HG03045 (cell line): ENCODE measurements around the gene RFK.

Source experiments
- ATAC-seq: cut with Tn5 transposase; IDR thresholded peaks from one replicate; pipeline ENCODE4 v1.9.1; 2021; ENCODE audit warnings: mild to moderate bottlenecking, moderate library complexity; ENCODE audit not compliant: unreplicated experiment

Gene RFK

DNA sequence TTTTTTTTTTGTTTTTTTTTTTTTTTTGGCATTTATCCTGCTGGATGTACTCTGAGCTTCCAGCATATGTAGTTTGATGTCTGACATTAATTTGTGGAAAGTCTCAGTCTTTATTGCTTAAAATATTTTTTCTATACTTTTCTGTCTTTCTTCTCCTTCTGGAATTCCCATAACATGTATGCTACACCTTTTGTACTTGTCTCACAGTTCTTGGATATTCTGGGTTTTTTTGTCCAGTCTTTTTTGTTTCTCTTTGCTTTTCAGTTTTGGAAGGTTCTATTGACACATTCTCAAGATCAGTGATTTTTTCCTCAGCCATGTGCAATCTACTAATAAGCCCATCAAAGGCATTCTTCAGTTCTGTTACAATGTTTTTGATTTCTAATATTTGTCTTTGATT lies 19.4 kb upstream of the RFK start:
- ATAC-seq = no peak

DNA sequence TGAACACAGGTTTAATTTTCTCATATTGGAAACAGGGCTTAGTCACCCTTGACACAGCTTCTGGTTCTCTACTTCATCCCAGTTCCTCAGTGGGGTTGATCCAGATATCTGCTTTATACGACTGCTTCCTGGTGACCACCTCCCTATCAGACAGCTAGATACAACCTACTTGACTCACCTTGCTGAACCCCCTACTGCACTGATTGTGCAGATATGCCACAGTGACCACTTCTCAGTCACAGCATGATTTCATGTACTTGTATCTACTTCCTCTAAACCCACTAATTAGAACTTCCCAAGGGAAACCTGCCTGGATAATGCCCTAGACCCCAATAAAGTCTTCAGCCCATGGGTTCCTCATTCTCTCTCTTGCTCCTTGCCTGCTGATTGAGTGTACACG lies 18.4 kb upstream of the RFK start:
- ATAC-seq = no peak

DNA sequence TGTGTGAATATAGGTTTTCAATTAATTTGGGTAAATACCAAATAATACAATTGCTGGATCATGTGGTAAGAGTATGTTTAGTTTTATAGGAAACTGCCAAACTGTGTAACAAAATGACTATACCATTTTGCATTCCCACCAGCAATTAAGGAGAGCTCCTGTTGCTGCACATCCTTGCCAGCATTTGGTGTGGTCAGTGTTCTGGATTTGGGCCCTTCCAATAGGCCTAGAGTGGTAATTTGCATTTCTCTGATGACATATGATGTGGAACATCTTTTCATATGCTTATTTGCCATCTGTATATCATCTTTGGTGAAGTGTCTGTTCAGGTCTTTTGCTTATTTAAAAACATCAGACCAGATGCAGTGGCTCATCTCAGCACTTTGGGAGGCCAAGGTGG lies 11.6 kb upstream of the RFK start:
- ATAC-seq = no peak

DNA sequence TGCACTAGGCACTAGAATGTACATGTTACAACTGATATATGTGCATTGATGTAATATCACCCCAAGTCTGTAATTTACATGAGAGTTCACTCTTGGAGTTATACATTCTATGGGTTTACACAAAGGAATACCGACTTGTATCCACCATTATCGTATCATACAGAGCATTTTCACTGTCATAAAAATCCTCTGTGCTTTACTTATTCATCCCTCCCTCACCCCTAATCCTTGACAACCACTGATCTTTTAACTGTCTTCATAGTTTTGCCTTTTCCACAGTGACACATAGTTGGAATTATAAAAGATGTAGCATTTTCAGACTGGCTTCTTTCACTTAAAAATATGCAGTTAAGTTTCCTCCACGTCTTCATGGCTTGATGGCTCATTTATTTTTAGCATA lies 11.1 kb upstream of the RFK start:
- no peak for ATAC-seq

DNA sequence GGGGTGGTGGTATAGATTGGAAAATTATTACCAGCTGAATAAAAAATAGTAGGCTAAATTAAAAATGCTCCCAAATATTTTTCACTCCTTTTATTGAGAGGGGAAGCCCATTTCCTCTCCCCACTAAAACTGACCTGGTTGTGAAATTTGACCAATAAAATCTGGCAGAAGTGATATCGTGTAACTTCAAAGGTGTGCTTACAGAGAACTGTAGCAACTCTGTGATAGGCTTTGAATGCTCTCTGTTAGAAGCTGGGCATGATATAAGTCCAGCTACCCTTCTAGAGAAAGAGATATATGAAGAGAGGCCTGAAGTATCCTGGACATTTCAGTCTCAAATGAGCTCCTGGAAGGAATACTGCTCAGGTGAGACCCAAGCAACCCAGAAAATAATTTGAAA lies 10.2 kb upstream of the RFK start:
- no peak for ATAC-seq

DNA sequence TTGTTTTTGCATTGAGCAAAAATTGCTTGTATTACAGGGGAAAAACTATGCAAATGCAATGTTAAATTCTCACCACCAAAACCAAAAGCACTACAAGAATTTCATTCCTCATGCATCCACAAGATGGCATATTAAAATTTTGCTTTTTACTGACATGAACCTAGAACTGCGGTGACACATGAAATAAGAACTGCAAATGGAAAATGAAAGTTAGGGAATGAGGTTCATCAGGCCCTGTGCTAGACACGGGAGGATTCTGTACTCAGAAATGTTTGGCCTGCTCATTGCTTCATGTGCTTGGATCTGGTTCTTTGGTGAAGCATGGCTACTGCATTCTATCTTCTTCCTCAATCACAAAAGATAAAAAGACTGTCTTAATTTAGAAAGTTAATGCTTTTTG lies 9.1 kb upstream of the RFK start:
- peak; percentile 91 for ATAC-seq

DNA sequence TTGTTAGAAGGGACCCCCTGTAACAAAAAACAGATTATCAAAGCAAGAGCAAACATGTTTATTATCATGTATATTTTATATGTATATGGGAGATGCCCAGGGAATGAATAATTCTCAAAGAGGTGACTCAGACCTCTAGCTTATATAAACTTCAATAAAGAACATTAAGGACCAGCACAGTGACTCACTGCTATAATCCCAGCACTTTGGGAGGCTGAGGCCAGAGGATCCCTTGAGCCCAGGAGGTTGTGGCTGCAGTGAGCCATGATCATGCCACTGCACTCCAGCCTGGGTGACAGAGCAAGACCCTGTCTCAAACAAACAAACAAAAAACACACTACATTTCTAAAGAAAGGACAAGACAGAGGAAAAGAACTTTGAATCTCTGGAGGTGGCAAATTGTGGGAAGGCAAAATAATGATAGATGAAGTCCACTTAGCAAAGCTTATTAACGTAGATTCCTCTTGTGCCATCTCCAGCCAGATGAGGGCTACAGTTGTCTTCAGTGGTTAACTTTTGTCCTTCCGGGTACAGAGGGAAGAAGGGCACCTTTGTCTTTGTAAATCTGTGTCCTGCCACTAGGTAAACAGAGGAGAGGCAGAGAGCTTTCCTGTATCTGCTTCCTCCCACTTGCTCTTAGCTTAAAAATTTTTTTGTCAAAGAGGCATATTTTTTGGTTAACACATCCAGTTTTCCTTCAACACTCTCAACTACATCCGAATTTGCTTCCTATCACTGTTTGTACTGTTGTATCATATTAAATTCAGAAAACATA lies 7.5 kb upstream of the RFK start:
- no peak for ATAC-seq

DNA sequence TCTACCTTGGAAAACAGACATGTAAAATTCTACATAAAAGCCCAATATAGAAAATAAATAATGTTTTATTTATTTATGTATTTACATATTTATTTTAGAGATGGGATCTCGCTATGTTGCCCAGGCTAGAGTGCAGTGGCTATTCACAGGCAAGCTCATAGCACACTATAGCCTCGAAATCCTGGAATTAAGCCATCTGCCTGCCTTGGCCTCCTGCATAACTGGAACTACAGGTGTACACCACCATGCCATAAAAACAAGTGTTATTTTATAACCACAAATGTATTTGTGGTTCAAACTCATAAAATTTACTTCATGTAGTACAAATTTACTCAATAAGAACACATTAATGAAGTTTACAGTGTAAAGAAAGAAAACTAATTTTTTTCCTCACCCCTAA lies 7.0 kb upstream of the RFK start:
- no peak for ATAC-seq

DNA sequence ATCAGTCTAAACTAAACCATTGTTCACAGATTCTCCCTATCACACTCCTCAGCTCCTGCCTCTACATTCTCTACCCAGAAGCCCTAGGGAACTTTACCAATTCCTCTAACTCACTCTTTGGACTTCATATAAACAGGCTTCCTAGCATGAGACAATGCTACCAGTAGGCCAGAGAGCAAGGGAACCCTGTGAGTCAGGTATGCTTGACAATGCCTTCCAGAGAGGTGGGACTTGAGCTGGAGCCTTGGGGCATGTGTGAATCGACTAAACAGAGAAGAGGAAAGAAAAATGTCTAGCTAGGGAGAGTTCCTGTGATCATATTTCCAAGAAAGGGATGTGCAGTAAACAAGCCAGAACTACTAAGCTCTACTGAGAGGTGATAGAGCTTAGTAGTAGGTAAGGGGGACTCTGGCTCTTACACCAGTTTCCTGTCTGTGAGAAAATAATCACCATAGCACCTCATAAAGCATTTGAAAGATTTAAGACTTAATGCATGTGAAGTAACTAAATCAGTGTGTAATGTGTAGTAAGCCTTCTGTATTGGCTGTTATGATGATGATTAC lies 6.4 kb upstream of the RFK start:
- no peak for ATAC-seq

DNA sequence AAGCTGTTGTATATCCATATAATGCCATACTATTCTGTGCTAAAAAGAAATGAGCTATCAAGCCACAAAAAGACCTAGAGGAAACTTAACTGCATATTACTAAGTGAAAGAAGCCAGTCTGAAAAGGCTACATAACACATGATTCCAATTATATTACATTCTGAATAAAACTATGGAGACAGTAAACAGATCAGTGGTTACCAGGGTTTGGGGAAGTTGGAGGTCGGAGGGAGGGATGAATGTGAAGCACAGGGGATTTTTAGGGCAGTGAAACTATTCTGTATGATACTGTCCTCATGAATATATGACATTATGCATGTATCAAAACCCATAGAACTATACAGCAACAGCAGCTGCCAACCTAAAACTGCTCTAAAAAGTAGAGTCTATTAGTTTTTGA lies 5.6 kb upstream of the RFK start:
- no peak for ATAC-seq

DNA sequence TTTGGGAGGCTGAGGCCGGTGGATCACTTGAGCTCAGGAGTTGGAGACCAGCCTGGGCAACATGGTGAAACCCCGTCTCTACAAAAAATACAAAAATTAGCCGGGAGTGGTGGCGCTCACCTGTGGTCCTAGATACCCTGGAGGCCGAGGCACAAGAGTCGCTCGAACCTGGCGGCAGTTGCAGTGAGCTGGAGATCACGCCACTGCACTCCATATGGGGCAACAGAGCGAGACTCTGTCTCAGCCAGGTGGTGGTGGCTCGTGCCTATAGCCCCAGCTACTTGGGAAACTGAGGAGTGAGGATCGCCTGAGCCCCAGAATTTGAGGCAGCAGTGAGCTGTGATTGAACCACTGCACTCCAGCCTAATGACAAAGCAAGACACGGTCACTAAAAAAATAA lies 2.4 kb upstream of the RFK start:
- ATAC-seq = no peak

DNA sequence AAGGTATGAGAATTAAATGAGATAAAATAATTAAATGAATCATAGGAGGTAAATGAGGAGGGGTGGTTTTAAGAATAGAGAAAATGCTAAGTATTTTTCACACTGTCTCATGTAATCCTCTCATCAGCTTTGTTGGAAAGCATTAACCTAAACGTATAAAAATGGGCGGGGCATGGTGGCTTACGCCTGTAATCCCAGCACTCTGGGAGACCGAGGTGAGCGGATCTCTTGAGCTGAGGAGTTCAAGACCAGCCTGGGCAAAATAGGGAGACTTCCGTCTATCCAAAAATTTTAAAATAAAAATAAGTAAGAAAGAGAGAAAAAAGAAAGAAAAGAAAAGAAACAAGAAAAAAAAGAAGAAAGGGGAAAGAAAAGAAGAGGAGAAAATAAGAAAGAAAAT lies 1.9 kb upstream of the RFK start:
- ATAC-seq = no peak

DNA sequence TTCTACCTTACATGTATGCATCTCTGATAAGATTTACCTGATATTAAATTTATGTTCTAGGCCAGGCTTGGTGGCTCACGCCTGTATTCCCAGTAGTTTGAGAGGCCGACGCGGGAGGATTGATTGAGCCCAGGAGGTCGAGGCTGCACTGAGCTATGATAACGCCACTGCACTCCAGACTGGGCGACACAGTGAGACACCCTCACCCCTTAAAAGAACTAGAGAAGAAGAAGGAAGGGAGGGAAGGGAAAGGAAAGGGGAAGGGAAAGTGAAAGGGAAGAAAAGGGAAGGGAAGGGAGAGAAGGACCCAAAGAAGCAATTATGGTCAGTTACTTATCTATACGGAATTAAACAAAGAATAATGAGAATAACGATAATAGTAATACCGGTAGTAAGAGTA lies 1.2 kb upstream of the RFK start:
- ATAC-seq = no peak

DNA sequence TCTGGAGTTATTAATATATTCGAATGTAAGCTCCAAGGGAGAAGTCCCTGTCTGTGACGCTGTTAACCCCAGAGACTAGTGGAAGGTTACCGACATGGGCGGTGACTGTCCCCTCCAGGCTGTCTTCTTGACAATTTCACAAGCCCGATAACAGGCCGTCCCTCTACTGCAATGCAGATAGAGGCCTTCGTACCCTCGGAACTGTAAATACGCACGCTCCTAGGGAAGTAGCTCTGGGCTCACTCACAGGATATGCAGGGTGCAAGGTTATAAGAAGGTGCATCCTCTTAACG lies 680 bp upstream of the RFK start:
- ATAC-seq = peak; percentile 43

DNA sequence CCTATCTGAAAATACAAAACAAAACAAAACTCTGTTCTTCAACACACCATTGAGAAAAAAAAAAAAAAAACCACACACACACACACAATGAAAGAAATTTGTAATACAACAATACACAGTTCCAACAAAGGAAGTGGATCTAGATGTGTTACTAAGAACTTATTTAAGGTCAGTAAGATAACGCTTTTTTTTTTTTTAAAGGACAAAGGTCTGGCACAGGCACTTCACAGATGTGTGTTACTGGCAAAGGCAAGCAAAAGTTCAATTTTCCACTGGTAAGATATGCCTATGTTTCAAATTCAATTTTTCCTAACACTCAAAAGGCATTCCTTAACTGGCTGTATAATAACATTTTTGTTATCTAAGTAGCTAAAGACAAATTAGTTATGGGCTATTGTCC lies 3.6 kb downstream of the RFK start:
- no peak for ATAC-seq

DNA sequence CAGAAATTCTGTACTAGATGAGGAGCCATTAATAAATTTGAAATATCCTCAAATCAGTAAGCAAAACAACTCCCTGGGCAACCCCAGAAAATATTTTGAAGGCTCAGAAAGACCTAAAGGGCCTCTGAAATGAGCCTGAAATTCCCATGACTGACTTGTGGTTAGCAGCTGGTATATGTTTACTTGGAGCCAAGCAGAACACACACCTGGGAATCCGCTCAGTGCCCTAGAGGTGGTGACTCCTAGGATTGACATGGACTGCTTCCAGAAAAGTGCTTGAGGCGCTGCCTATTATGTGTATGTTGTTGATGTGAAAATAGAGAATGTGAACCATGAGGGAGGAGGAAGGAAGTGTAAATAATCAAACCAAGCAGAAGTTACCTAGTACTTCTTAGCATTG lies 14.7 kb downstream of the RFK start:
- no peak for ATAC-seq

DNA sequence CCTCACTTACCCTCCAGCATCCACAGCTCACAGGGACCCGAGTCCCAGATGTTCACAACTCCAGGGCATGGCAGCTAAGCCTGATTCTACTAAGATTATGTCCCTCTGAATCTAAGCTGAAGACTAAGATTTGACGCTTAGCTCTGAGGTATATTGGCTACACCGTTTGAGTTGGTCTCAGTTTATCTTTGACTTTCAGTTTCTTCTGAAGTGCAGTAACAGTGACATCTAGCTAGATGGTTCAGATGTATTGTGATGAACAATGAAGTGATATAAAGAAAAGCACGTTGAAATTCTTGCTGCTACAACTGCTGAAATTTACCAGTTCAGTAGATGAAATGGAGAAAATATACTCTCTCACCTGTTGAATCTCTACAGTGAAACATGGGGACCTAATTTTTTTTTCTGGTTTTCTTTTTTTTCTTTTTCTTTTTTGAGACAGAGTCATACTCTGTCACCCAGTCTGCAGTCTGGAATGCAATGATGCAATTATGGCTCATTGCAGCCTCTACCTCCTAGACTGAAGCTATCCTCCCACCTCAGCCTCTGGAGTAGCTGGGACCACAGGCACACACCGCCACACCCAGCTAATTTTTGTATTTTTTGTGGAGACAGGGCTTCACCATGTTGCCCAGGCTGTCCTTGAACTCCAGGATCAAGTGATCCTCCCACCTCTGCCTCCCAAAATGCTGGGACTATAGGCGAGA lies 15.7 kb downstream of the RFK start:
- ATAC-seq = no peak

DNA sequence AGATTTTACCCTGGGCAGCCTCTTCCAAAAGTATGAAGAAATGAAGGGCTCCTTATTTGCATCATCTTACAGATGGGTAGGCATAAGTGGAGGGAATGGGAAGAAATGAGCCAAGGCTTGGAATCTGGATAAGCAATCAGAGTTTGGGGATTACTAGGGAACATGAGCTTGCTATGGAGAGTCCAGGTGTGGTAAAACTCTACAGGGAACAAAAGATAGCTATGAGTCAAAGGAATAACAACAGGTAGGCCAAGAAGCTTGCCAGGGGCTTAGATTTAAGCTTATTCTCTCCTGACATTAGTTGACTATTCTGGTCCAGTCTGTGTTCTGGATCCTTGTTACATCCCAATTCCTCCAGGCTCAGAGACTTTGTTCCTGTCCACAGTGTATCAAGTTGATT lies 16.4 kb downstream of the RFK start:
- ATAC-seq = no peak

DNA sequence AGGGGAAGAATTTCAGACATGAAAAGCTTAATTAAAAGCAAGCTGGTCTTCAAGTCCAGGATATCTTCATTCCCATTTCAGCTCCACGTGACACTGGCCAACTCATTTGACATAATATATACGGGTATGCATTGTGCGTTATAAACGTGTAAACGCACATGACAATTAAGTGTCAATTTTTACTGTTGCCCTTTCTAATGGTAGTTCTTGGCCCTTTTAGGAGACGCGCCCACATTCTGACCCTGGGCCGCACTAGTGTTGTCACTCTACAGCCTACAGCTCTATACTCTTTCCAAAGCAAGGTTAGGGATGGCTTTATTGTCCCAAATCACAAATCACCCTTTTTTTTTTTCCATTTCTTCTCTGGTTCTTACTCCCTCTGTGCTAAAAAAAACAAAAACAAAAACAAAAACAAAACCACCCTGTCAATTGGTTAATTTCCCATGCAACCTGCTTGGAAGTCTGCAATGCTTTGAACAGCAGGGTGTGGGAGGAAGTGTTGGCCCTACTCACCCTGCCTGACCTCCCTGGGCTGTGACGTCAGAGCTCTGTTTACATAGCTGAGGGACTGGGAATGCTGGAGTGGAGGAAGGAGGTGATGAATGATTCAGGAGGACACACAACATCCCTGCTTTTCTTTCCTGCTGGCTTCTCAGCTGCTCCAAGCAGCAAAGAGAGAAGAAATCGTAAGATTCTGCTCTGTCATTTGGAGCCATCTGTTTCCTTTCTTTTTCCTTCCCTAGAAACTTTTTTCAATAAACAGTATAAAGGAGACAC lies 19.3 kb downstream of the RFK start:
- ATAC-seq = no peak

DNA sequence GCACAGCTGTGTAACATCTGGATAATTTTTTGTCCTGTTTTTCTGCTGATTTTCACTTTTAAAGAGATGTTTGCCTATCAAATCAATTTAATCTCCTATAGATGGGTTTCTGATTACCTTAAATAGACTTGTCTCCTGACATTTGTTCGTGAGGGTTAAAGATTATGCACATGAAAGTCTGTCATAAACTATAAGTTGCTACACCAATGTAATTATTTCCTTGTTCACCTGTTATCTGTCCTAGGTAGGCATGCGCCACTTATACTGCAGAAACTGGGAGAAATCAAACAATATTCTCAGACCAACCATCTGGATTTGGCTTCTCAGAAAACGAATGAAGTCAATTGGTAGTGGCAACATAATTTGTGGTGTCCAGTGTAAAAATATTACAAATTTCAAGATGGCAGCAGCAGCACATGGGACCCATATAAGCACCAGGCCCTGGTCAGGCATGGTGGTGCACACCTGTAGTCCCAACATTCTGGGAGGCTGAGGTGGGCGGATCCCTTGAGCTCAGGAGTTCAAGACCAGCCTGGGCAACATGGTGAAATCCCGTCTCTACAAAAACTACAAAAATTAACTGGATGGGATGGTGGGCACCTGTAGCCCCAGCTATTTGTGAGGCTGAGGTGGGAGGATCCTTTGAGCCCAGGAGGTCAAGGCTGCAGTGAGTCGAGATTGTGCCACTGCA lies 20.3 kb downstream of the RFK start:
- no peak for ATAC-seq

DNA sequence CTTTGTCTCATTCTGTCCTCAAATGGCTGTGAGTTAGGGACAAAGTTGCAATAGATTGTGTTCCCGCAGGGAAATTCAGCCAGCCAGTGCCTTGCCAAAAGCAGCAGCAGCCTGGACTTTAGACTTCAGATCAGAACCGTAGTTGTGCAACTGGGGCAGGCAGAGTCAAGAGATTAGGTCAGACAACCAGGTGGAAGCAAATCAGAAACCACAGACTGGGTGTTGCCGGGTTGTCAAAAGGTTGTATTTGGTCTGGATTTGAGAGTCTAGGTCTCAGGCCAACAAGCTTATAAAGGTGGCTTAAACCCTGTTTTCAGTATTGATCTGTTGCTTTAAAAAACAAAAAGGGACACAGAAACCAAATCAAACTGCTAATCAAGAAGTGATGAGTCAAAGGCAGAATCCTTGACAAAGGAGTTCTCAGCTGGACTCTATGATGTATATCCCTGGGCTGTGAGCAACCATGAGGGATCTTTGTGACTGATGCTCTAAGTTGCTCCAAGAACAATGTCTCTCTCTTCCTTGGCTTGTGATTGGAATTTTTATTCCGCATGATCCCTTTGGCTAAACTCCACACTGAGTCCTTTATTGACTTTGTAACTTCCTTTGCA lies 20.9 kb downstream of the RFK start:
- ATAC-seq = no peak
